HepG2 (cell line): ENCODE data around the gene TMC8. TPM values are rescaled to one million over a fixed set of nuclear protein-coding genes. Genes with fewer than 3 reads are reported as not detected.

Experiments
- EED ChIP-seq: sonication (generic); formaldehyde crosslinking; IDR thresholded peaks from 2 replicates; pipeline ENCODE4 v1.5.0; 2020; ENCODE audit warnings: mild to moderate bottlenecking, missing genetic modification reagents
- SAFB2 ChIP-seq: sonication (generic); formaldehyde crosslinking; IDR thresholded peaks from 2 replicates; pipeline ENCODE4 v1.5.1; 2020; ENCODE audit warnings: missing genetic modification reagents, low read depth, mild to moderate bottlenecking, borderline replicate concordance
- TBX2 ChIP-seq: sonication (generic); formaldehyde crosslinking; IDR thresholded peaks from 2 replicates; pipeline ENCODE4 v1.5.0; 2020; ENCODE audit warnings: missing genetic modification reagents, mild to moderate bottlenecking, borderline replicate concordance
- THYN1 ChIP-seq: sonication (generic); formaldehyde crosslinking; IDR thresholded peaks from 2 replicates; pipeline ENCODE4 v1.8.1; 2023; ENCODE audit warnings: low read depth, mild to moderate bottlenecking, moderate library complexity, missing genetic modification reagents, borderline replicate concordance
- ZNF572 ChIP-seq: sonication (generic); formaldehyde crosslinking; IDR thresholded peaks from 2 replicates; pipeline ENCODE4 v1.5.1; 2020; ENCODE audit warnings: mild to moderate bottlenecking, missing genetic modification reagents
- ZNF772 ChIP-seq: sonication (generic); formaldehyde crosslinking; IDR thresholded peaks from 2 replicates; pipeline ENCODE4 v1.5.0; 2020; ENCODE audit warnings: mild to moderate bottlenecking, missing genetic modification reagents
- ZNF788 ChIP-seq: sonication (generic); formaldehyde crosslinking; IDR thresholded peaks from 2 replicates; pipeline ENCODE4 v1.5.0; 2020; ENCODE audit warnings: mild to moderate bottlenecking, missing genetic modification reagents, borderline replicate concordance
- ZSCAN29 ChIP-seq: sonication (generic); formaldehyde crosslinking; conservative IDR thresholded peaks from 2 replicates; pipeline ENCODE4 v1.4.0; 2020; ENCODE audit warnings: mild to moderate bottlenecking, missing genetic modification reagents
- polyA plus RNA-seq, 8 experiments: library from polyadenylated mRNA; depleted of rRNA in 3 of 8; stranded (reverse) in 7 of 8; unstranded in 1 of 8; fragments of >200 nt; fragmentation: Illumina TruSeq in 4 of 8; extraction: Trizol in 4 of 8; gene quantifications; 2 replicates each; pipeline versions ENCODE4 v1.2.1 to v1.2.3, GENCODE V29; 2011 to 2016; ENCODE audit warnings: low read depth in 4 of 8, missing spikeins in 1 of 8, mixed read lengths in 1 of 8; ENCODE audit not compliant: insufficient read depth in 1 of 8
- total RNA-seq, 5 experiments: library from RNA; depleted of rRNA; stranded (reverse); fragments of >200 nt; fragmentation: Illumina TruSeq; extraction: Trizol; gene quantifications; 2 replicates each; pipeline ENCODE4 v1.2.3, GENCODE V29; 2016; ENCODE audit warnings: low read depth in 1 of 5
- TF ChIP-seq, protein P1 (sequence below): sonication (generic); formaldehyde crosslinking; IDR thresholded peaks from 2 replicates; pipeline ENCODE4 v1.8.1; 2023; ENCODE audit warnings: mild to moderate bottlenecking, missing genetic modification reagents
- TF ChIP-seq, protein P2 (sequence below): sonication (generic); formaldehyde crosslinking; IDR thresholded peaks from 2 replicates; pipeline ENCODE4 v1.4.0; 2020; ENCODE audit warnings: missing genetic modification reagents, borderline replicate concordance

TMC8 gene
- total and polyA plus RNA-seq, 2 of the 13 experiments (the other 11 are each of a cell fraction or from before 2014, with no cell fraction given): 0.53 to 7.8 TPM

DNA sequence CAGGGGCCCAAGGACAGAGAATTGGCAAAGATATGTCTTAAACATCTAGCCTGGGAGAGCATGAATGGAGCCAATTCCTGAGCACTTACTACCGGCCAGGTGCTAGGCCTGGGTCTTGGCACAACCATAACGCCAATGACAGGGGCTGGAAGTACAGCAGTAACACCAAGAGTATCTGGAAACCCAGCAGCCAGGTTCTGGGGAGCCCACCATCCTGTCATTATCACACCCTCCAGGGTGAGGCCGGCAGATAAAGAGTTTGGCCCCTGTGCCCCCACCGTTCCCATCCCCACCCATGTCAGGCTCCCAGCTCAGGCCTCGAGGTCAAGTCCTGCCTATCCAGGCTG, 508 bp upstream of the TMC8 start (continued):
- TF ChIP-seq, protein P1, sequence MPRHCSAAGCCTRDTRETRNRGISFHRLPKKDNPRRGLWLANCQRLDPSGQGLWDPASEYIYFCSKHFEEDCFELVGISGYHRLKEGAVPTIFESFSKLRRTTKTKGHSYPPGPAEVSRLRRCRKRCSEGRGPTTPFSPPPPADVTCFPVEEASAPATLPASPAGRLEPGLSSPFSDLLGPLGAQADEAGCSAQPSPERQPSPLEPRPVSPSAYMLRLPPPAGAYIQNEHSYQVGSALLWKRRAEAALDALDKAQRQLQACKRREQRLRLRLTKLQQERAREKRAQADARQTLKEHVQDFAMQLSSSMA (CRISPR knock-in tag): 0 out of 2 replicates have a peak, but pooled peaks have one; percentile 55
- TF ChIP-seq ZNF572 (CRISPR knock-in tag) (0 out of 2 replicates have a peak, but pooled peaks have one; percentile 0), EED (CRISPR knock-in tag) (peak; percentile 91; the same call in 1 of the 2 replicates), TBX2 (CRISPR knock-in tag) (0 out of 2 replicates have a peak, but pooled peaks have one; percentile 60), ZNF772 (CRISPR knock-in tag) (0 out of 2 replicates have a peak, but pooled peaks have one; percentile 79), ZNF788 (CRISPR knock-in tag) (peak; percentile 73; the same call in 1 of the 2 replicates), ZSCAN29 (CRISPR knock-in tag) (no peak), THYN1 (CRISPR knock-in tag) (0 out of 2 replicates have a peak, but pooled peaks have one; percentile 54), SAFB2 (CRISPR knock-in tag) (0 out of 2 replicates have a peak, but pooled peaks have one; percentile 32)
- TF ChIP-seq, protein P2, sequence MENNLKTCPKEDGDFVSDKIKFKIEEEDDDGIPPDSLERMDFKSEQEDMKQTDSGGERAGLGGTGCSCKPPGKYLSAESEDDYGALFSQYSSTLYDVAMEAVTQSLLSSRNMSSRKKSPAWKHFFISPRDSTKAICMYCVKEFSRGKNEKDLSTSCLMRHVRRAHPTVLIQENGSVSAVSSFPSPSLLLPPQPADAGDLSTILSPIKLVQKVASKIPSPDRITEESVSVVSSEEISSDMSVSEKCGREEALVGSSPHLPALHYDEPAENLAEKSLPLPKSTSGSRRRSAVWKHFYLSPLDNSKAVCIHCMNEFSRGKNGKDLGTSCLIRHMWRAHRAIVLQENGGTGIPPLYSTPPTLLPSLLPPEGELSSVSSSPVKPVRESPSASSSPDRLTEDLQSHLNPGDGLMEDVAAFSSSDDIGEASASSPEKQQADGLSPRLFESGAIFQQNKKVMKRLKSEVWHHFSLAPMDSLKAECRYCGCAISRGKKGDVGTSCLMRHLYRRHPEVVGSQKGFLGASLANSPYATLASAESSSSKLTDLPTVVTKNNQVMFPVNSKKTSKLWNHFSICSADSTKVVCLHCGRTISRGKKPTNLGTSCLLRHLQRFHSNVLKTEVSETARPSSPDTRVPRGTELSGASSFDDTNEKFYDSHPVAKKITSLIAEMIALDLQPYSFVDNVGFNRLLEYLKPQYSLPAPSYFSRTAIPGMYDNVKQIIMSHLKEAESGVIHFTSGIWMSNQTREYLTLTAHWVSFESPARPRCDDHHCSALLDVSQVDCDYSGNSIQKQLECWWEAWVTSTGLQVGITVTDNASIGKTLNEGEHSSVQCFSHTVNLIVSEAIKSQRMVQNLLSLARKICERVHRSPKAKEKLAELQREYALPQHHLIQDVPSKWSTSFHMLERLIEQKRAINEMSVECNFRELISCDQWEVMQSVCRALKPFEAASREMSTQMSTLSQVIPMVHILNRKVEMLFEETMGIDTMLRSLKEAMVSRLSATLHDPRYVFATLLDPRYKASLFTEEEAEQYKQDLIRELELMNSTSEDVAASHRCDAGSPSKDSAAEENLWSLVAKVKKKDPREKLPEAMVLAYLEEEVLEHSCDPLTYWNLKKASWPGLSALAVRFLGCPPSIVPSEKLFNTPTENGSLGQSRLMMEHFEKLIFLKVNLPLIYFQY: 0 out of 2 replicates have a peak, but pooled peaks have one; percentile 5
